K562 (cell line): ENCODE results near the gene PTPRM. TPM values are rescaled to one million over a fixed set of nuclear protein-coding genes. Genes with fewer than 3 reads are reported as not detected.

Source experiments
- ATAC-seq: fragments of 200-7000 bp; cut with Tn5 transposase; 3 replicates; pipeline ENCODE4 v1.9.1; 2020; ENCODE audit warnings: moderate library complexity
- BruUV-seq: library from RNA; stranded (reverse); fragments of 400-500 nt; replicated peaks from 2 replicates; lab custom pipeline; 2021; lab: Mats Ljungman, UMichigan
- CTCF ChIA-PET: fragments of 300-600 bp; formaldehyde crosslinking; extraction: SDS; loops from one replicate; lab custom pipeline; 2021; ENCODE audit warnings: low intra/inter-chr PET ratio; lab: Yijun Ruan, JAX
- POLR2A ChIA-PET: fragments of 300-600, 350-650 bp; sonication (Branson Sonifier 250); formaldehyde crosslinking; extraction: SDS; loops from one replicate; lab custom pipeline; 2021; ENCODE audit warnings: antibody characterized with exemption, inconsistent platforms; lab: Yijun Ruan, JAX
- DNase-seq, 4 experiments: peaks; one replicate each; pipeline versions ENCODE4 v3.0.0 to v3.0.0-alpha.2; 2011 to 2018; ENCODE audit warnings: low spot score in 3 of 4, mixed read lengths in 3 of 4; ENCODE audit errors: extremely low read depth in 1 of 4
- FAIRE-seq: peaks from 2 replicates; lab custom pipeline; 2011; peaks lifted over from hg19 to GRCh38; lab: Jason Lieb, UNC
- H2AFZ ChIP-seq: 2 replicates; pipeline ENCODE4 v1.6.0; 2011; ENCODE audit warnings: low read depth, low read length, control low read depth, inconsistent platforms
- H3K27ac ChIP-seq: fragments of 200-600 bp; 3 replicates; pipeline ENCODE4 v1.8.0; 2011; ENCODE audit warnings: low read depth, mild to moderate bottlenecking, control low read depth, inconsistent platforms, low read length, moderate library complexity, mixed read lengths; ENCODE audit errors: extremely low read depth
- H3K27me3 ChIP-seq, 2 experiments: fragments of 300-600 bp in 1 of 2; 2 replicates in 1 of 2; 3 replicates in 1 of 2; pipeline versions ENCODE4 v1.6.0 to v1.8.0; 2011; ENCODE audit warnings: inconsistent platforms in 2 of 2, low read length in 2 of 2, mild to moderate bottlenecking in 1 of 2, mixed read lengths in 1 of 2, moderate library complexity in 1 of 2; ENCODE audit not compliant: control insufficient read depth in 2 of 2, insufficient read depth in 2 of 2
- H3K36me3 ChIP-seq: fragments of 300-600 bp; 3 replicates; pipeline ENCODE4 v1.8.0; 2011; ENCODE audit warnings: mild to moderate bottlenecking, low read length, inconsistent platforms; ENCODE audit not compliant: control insufficient read depth, insufficient read depth
- H3K4me1 ChIP-seq, 2 experiments: fragments of 200-600 bp in 1 of 2; replicated peaks in 1 of 2; 2 replicates in 1 of 2; 3 replicates in 1 of 2; pipeline versions ENCODE4 v1.5.1 to v1.8.0; 2011; ENCODE audit warnings: inconsistent platforms in 2 of 2, low read length in 2 of 2, mild to moderate bottlenecking in 1 of 2, mixed read lengths in 1 of 2, moderate library complexity in 1 of 2; ENCODE audit not compliant: control insufficient read depth in 2 of 2, insufficient read depth in 2 of 2
- H3K4me2 ChIP-seq: 2 replicates; pipeline ENCODE4 v1.6.1; 2011; ENCODE audit warnings: low read length, control low read depth, inconsistent platforms, mixed read lengths; ENCODE audit not compliant: insufficient read depth
- H3K4me3 ChIP-seq: fragments of 200-600 bp; sonication (generic), shearing (Covaris generic); 2 replicates; pipeline ENCODE4 v1.5.1; 2016; ENCODE audit warnings: control low read depth, inconsistent platforms
- H3K79me2 ChIP-seq: fragments of 200-600 bp; 3 replicates; pipeline ENCODE4 v1.8.0; 2011; ENCODE audit warnings: low read length, inconsistent platforms; ENCODE audit not compliant: control insufficient read depth, insufficient read depth
- H3K9ac ChIP-seq, 2 experiments: 2 replicates each; pipeline versions ENCODE4 v1.6.0 to v1.6.1; 2011; ENCODE audit warnings: low read depth in 2 of 2, low read length in 2 of 2, control low read depth in 1 of 2, inconsistent platforms in 1 of 2, mild to moderate bottlenecking in 1 of 2, mixed read lengths in 1 of 2; ENCODE audit not compliant: insufficient read depth in 1 of 2
- H3K9me1 ChIP-seq: one replicate; pipeline ENCODE4 v1.6.0; 2011; ENCODE audit warnings: inconsistent platforms, mild to moderate bottlenecking, low read length, moderate library complexity; ENCODE audit not compliant: control insufficient read depth, insufficient read depth
- H3K9me3 ChIP-seq: replicated peaks from 2 replicates; pipeline ENCODE4 v1.5.1; 2011; ENCODE audit warnings: low read depth, low read length, inconsistent platforms; ENCODE audit not compliant: control insufficient read depth, insufficient read depth
- H4K20me1 ChIP-seq: replicated peaks from 2 replicates; pipeline ENCODE4 v1.6.1; 2011; ENCODE audit warnings: low read length, inconsistent platforms, mixed read lengths; ENCODE audit not compliant: control insufficient read depth, insufficient read depth
- CAMTA2 ChIP-seq: fragments of 250-450 bp; sonication (Bioruptor Pico); conservative IDR thresholded peaks from 2 replicates; pipeline ENCODE4 v1.5.1; 2022
- CEBPB ChIP-seq: fragments of 450-650 bp; IDR thresholded peaks from 2 replicates; pipeline ENCODE4 v1.6.1; 2016; ENCODE audit warnings: missing genetic modification characterization, missing compliant biosample characterization
- CREM ChIP-seq: IDR thresholded peaks from 2 replicates; pipeline ENCODE4 v1.6.1; 2014; ENCODE audit warnings: antibody characterized with exemption, low read depth
- DPF2 ChIP-seq: fragments of 450-650 bp; IDR thresholded peaks from 2 replicates; pipeline ENCODE4 v1.6.1; 2016
- MIER1 ChIP-seq: fragments of 450-650 bp; IDR thresholded peaks from 2 replicates; pipeline ENCODE4 v1.6.1; 2016; ENCODE audit warnings: antibody characterized with exemption, mild to moderate bottlenecking, low read depth
- NR4A1 ChIP-seq, 2 experiments: fragments of 250-450 bp in 1 of 2; fragments of 450-650 bp in 1 of 2; sonication (Bioruptor Pico) in 1 of 2; IDR thresholded peaks; 2 replicates each; pipeline versions ENCODE4 v1.4.0 to v1.6.1; 2016 to 2020; ENCODE audit warnings: mild to moderate bottlenecking in 2 of 2, missing compliant biosample characterization in 1 of 2, missing genetic modification characterization in 1 of 2, moderate library complexity in 1 of 2
- SAFB ChIP-seq: fragments of 200-400 bp; formaldehyde crosslinking; IDR thresholded peaks from 2 replicates; pipeline ENCODE4 v1.6.1; 2017; ENCODE audit warnings: low read depth, low read length, borderline replicate concordance
- SNIP1 ChIP-seq: fragments of 450-650 bp; IDR thresholded peaks from 2 replicates; pipeline ENCODE4 v1.7.1; 2017; ENCODE audit warnings: low read depth, mild to moderate bottlenecking
- SUPT5H ChIP-seq: fragments of 450-650 bp; IDR thresholded peaks from 2 replicates; pipeline ENCODE4 v1.6.1; 2016
- TFAM ChIP-seq: fragments of 250-450 bp; sonication (Bioruptor Pico); conservative IDR thresholded peaks from 2 replicates; pipeline ENCODE4 v1.5.0; 2021; ENCODE audit warnings: mild to moderate bottlenecking, moderate library complexity
- ZFX ChIP-seq: sonication (generic); formaldehyde crosslinking; IDR thresholded peaks from 2 replicates; pipeline ENCODE4 v1.8.0; 2022; ENCODE audit warnings: mild to moderate bottlenecking, missing genetic modification reagents, moderate library complexity
- ZNF140 ChIP-seq: fragments of 250-450 bp; sonication (Bioruptor Pico); IDR thresholded peaks from 2 replicates; pipeline ENCODE4 v1.8.0; 2021; ENCODE audit warnings: moderate library complexity, mild to moderate bottlenecking, inconsistent platforms
- ZNF311 ChIP-seq: fragments of 250-450 bp; sonication (Bioruptor Pico); IDR thresholded peaks from 2 replicates; pipeline ENCODE4 v1.4.0; 2020; ENCODE audit warnings: mild to moderate bottlenecking, moderate library complexity
- ZNF384 ChIP-seq: IDR thresholded peaks from 2 replicates; pipeline ENCODE4 v1.6.1; 2012; ENCODE audit warnings: low read depth, low read length, improper control_type of control experiment
- ZNF586 ChIP-seq: fragments of 450-650 bp; formaldehyde crosslinking; conservative IDR thresholded peaks from 2 replicates; pipeline ENCODE4 v1.4.0; 2020; ENCODE audit warnings: mild to moderate bottlenecking, moderate library complexity
- WGBS: fragments of 100-300 bp; shearing (Covaris generic); methylation state at CpG from one replicate; pipeline ENCODE4 v1.1.6; 2016; ENCODE audit warnings: low coverage, mixed read lengths; ENCODE audit not compliant: insufficient coverage; ENCODE audit errors: missing lambda C conversion rate; 5-methylcytosine and 5-hydroxymethylcytosine counted together
- in situ Hi-C: fragments of 300-500 bp; cut with MboI; formaldehyde crosslinking; loops from 4 replicates; pipeline ENCODE4 v1.15.0; 2018; ENCODE audit warnings: inconsistent platforms, mixed read lengths
- intact Hi-C: fragments of 100-400 bp; cut with micrococcal nuclease; formaldehyde crosslinking; loops from 2 replicates; pipeline ENCODE4 v1.14.2; 2022
- polyA plus RNA-seq, 8 experiments: library from polyadenylated mRNA; depleted of rRNA in 4 of 8; stranded (reverse) in 5 of 8; unstranded in 3 of 8; fragments of >200 nt; fragmentation: Nextera tagmentation in 2 of 8; fragmentation: Illumina TruSeq in 1 of 8; extraction: Ambion mirVana in 2 of 8; extraction: Trizol in 1 of 8; gene quantifications; 2 replicates each; pipeline versions ENCODE4 v1.2.1 to v1.2.3, GENCODE V29; 2011 to 2014; ENCODE audit warnings: inconsistent platforms in 1 of 8, missing spikeins in 1 of 8
- total RNA-seq, 7 experiments: library from RNA; depleted of rRNA in 6 of 7; stranded (reverse); fragments of >200 nt in 6 of 7; fragmentation: Illumina TruSeq in 2 of 7; extraction: Trizol in 2 of 7; gene quantifications; 2 replicates each; pipeline versions ENCODE4 v1.2.1 to v1.2.3, GENCODE V29; 2011 to 2021; ENCODE audit warnings: low replicate concordance in 1 of 7
- TF ChIP-seq, protein P1 (sequence below): fragments of 450-650 bp; IDR thresholded peaks from 2 replicates; pipeline ENCODE4 v1.6.1; 2016; ENCODE audit warnings: antibody characterized with exemption
- TF ChIP-seq, protein P2 (sequence below): sonication (generic); formaldehyde crosslinking; IDR thresholded peaks from 2 replicates; pipeline ENCODE4 v1.8.0; 2023; ENCODE audit warnings: mild to moderate bottlenecking, missing genetic modification reagents

PTPRM gene
- total and polyA plus RNA-seq, 9 of the 15 experiments (the other 6 are each of a cell fraction or from before 2014, with no cell fraction given): 0.03 to 0.16 (median 0.08) TPM; not detected in 3

DNA sequence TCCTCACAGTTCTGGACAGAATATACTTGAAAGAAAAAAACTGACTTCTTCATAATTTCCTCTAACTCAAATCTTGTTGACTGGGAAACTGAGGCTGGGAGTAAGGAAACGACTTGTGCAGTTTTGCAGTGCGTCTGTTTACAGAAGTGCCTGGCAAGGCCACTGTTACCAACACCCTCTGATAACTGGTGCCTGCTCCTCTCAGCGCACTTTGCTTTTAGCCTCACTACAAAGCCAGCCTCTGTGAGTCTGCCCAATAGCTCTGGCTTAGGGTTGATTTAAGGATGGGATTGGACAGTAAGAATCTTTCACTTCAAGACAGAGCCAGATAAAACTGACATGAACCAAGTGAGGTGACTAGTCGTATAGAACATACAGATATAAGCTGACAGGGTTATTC, 410.8 kb downstream of the PTPRM start:
- Histone ChIP-seq H3K79me2 (no peaks in the 10 kb centered on the region), H3K27me3 (0 out of 5 replicates have a peak, but pooled peaks cover 0 to 4% of the 10 kb centered on the region in 2 experiments), H3K4me1 (no peaks in the 10 kb centered on the region; a peak in 1 of 5 replicates), H2AFZ (no peak overlapping the region), H3K27ac (no peak overlapping the region), H3K9ac (no peak overlapping the region), H3K9me3 (no peaks in the 10 kb centered on the region), H3K4me2 (no peak overlapping the region), H4K20me1 (no peaks in the 10 kb centered on the region)
- WGBS: 0% methylated on average over 4 of the region's 4 CpGs
- ATAC-seq (no peak), FAIRE-seq (no peak), DNase-seq (no peak)
- intact Hi-C loops: no loop called here
- POLR2A ChIA-PET: no interaction called here
- no TSS peak for BruUV-seq
- TF ChIP-seq SAFB (no peak), ZNF140 (CRISPR knock-in tag) (no peak), CREM (no peak), MIER1 (no peak), TFAM (CRISPR knock-in tag) (no peak), CAMTA2 (no peak), CEBPB (tag) (no peak), ZNF384 (no peak), ZNF586 (no peak), SUPT5H (no peak), NR4A1 (CRISPR knock-in tag; IDR thresholded peaks at IDR 0.05) (no peak), NR4A1 (tag; IDR thresholded peaks at IDR 0.05) (no peak), ZNF311 (CRISPR knock-in tag) (no peak), ZFX (CRISPR knock-in tag) (no peak), DPF2 (no peak), SNIP1 (no peak)
- TF ChIP-seq, protein P1, sequence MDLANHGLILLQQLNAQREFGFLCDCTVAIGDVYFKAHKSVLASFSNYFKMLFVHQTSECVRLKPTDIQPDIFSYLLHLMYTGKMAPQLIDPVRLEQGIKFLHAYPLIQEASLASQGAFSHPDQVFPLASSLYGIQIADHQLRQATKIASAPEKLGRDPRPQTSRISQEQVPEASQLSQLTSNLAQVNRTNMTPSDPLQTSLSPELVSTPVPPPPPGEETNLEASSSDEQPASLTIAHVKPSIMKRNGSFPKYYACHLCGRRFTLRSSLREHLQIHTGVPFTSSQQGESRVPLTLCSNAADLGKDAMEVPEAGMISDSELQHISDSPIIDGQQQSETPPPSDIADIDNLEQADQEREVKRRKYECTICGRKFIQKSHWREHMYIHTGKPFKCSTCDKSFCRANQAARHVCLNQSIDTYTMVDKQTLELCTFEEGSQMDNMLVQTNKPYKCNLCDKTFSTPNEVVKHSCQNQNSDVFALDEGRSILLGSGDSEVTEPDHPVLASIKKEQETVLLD: no peak
- TF ChIP-seq, protein P2, sequence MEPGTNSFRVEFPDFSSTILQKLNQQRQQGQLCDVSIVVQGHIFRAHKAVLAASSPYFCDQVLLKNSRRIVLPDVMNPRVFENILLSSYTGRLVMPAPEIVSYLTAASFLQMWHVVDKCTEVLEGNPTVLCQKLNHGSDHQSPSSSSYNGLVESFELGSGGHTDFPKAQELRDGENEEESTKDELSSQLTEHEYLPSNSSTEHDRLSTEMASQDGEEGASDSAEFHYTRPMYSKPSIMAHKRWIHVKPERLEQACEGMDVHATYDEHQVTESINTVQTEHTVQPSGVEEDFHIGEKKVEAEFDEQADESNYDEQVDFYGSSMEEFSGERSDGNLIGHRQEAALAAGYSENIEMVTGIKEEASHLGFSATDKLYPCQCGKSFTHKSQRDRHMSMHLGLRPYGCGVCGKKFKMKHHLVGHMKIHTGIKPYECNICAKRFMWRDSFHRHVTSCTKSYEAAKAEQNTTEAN (CRISPR knock-in tag): no peak
- TF ChIP-seq, all 486 proteins: peak for 0
- in situ Hi-C loops: no loop called here
- no peak overlapping the region for H3K4me3 ChIP-seq
- H3K9me1 ChIP-seq: no peaks in the 10 kb centered on the region
- CTCF ChIA-PET: no interaction called here
- no peaks in the 10 kb centered on the region for H3K36me3 ChIP-seq
